ENCODE data around the gene ACKR2.

GRCh38 chr3:42764561-42765295 lies 44.5 kb upstream of the ACKR2 start:
- TF ChIP-seq CTCF (IDR thresholded peaks at IDR 0.05) (no peak), POLR2A (IDR thresholded peaks at IDR 0.05) (no peak)

Measured in testis (tissue), 2 donors.